Breast epithelium (tissue), 4 donors: ENCODE measurements around the gene CEP78. TPM values are rescaled to one million over a fixed set of nuclear protein-coding genes. Genes with fewer than 3 reads are reported as not detected.

Source experiments
- DNase-seq, 2 donors: peaks; one replicate each; pipeline ENCODE4 v3.0.0-alpha.2; 2019; ENCODE audit warnings: low spot score in 2 of 2
- H3K27ac ChIP-seq, 2 donors: fragments of 200-600 bp; sonication (generic) in 1 of 2; one replicate each; pipeline ENCODE4 v1.5.1; 2016 to 2019; ENCODE audit warnings: mild to moderate bottlenecking in 1 of 2
- H3K27me3 ChIP-seq, 2 donors: fragments of 200-600 bp; sonication (generic) in 1 of 2; one replicate each; pipeline versions ENCODE4 v1.5.1 to v1.6.0; 2017 to 2019; ENCODE audit warnings: control low read depth in 1 of 2, mild to moderate bottlenecking in 1 of 2
- H3K36me3 ChIP-seq: fragments of 200-600 bp; one replicate; pipeline ENCODE4 v1.5.1; 2019
- H3K4me1 ChIP-seq, 2 donors: fragments of 200-600 bp; sonication (generic); one replicate each; pipeline ENCODE4 v1.5.1; 2016 to 2019; ENCODE audit warnings: control low read depth in 1 of 2
- H3K4me3 ChIP-seq, 3 donors: fragments of 200-600 bp; sonication (generic); 1 replicate in 2 of 3; 2 replicates in 1 of 3; pipeline ENCODE4 v1.5.1; 2016 to 2019; ENCODE audit warnings: mild to moderate bottlenecking in 3 of 3, moderate library complexity in 2 of 3
- H3K9me3 ChIP-seq, 2 donors: fragments of 200-600 bp; sonication (generic) in 1 of 2; one replicate each; pipeline ENCODE4 v1.5.1; 2016 to 2019; ENCODE audit warnings: control low read depth in 1 of 2
- POLR2A ChIP-seq: fragments of 450-650 bp; IDR thresholded peaks from one replicate; pipeline ENCODE4 v1.6.1; 2016; ENCODE audit warnings: antibody characterized with exemption, mild to moderate bottlenecking, moderate library complexity
- POLR2AphosphoS5 ChIP-seq, 3 donors: sonication (generic); formaldehyde crosslinking; IDR thresholded peaks; one replicate each; pipeline ENCODE4 v1.6.1; 2017; ENCODE audit warnings: antibody characterized with exemption in 3 of 3
- intact Hi-C: fragments of 100-400 bp; cut with DNase I; formaldehyde crosslinking; loops from one replicate; pipeline ENCODE4 v1.15.1; 2023; ENCODE audit warnings: low total_unique reads
- total RNA-seq, 3 donors: library from RNA; depleted of rRNA; stranded (reverse); fragments of >200 nt; gene quantifications; one replicate each; pipeline ENCODE4 v1.1.0, GENCODE V29; 2016
- TF ChIP-seq, protein P1 (sequence below), 3 donors: fragments of 450-650 bp; IDR thresholded peaks; one replicate each; pipeline ENCODE4 v1.5.1; 2016 to 2017; ENCODE audit warnings: antibody characterized with exemption in 3 of 3, mild to moderate bottlenecking in 3 of 3, moderate library complexity in 3 of 3

Gene CEP78
- total RNA-seq, 3 donors from 2014 or later = 8.8 to 22.1 (median 16.4) TPM

DNA sequence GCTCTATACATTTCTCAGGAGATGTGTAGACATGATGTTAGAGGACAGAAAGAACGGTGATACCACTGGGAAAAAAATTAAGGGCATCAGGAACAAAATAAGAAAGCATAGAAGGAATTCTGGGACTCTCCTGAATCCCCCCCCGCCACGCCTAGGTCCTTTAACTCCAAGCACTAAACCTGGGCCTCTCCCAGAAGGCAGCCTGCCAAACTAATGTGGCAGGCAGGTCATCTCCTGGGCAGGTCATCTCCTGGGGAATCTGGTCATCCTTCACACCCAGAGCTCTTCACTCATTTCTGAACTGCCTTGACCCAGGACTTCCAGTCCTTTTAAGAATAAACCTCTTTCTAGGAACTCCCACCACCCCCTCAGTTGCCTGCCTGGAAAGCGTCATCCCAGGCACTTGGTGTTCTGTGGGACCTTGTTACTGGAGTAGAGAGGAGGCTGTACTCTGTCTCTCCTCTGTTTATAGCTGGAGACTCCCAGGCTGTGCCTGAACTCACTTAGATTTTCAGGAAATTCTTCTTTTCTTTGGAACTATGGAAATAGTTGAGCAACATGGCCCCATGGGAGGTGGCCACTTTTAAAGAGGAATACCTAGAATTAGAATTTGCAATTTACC lies 85.1 kb downstream of the CEP78 start:
- H3K36me3 ChIP-seq = no peaks in the 10 kb centered on the region

DNA sequence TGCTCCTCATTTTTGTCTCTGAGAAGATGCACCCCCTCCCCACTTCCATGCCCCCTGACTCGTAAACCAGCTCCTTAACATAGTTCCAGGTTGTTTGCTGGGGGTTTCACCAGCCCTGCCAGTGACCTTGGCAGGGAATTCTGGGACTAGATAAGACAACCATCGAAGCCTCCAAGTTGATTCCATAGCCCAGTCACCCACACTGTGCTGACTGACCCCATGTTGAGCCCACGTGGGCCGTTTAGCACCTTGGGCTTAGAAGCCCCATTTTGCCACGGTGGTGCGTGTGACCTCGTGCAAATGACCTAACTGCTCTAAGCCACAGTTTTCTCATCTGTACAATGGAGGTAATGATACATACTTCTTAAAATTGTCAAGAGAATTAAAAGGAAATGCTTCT lies 85.6 kb downstream of the CEP78 start:
- TF ChIP-seq, protein P1, sequence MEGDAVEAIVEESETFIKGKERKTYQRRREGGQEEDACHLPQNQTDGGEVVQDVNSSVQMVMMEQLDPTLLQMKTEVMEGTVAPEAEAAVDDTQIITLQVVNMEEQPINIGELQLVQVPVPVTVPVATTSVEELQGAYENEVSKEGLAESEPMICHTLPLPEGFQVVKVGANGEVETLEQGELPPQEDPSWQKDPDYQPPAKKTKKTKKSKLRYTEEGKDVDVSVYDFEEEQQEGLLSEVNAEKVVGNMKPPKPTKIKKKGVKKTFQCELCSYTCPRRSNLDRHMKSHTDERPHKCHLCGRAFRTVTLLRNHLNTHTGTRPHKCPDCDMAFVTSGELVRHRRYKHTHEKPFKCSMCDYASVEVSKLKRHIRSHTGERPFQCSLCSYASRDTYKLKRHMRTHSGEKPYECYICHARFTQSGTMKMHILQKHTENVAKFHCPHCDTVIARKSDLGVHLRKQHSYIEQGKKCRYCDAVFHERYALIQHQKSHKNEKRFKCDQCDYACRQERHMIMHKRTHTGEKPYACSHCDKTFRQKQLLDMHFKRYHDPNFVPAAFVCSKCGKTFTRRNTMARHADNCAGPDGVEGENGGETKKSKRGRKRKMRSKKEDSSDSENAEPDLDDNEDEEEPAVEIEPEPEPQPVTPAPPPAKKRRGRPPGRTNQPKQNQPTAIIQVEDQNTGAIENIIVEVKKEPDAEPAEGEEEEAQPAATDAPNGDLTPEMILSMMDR (IDR thresholded peaks at IDR 0.05) = no peak
- no peak for TF ChIP-seq POLR2A
- TF ChIP-seq POLR2AphosphoS5 (IDR thresholded peaks at IDR 0.05) = no peak
- H3K27me3 ChIP-seq = no peaks in the 10 kb centered on the region
- no peak overlapping the region for H3K4me3 ChIP-seq
- no peak for DNase-seq
- no peaks in the 10 kb centered on the region for H3K9me3 ChIP-seq
- H3K27ac ChIP-seq = no peak overlapping the region
- no peaks in the 10 kb centered on the region for H3K4me1 ChIP-seq
- H3K36me3 ChIP-seq = no peaks in the 10 kb centered on the region
- intact Hi-C loops = no loop called here

More for the DNA sequence above, 85.1 kb downstream of the CEP78 start:
- Histone ChIP-seq H3K4me3 (no peak overlapping the region), H3K4me1 (no peaks in the 10 kb centered on the region), H3K27me3 (no peaks in the 10 kb centered on the region), H3K9me3 (no peaks in the 10 kb centered on the region), H3K27ac (no peak overlapping the region)
- DNase-seq = no peak
- no peak for TF ChIP-seq POLR2AphosphoS5 (IDR thresholded peaks at IDR 0.05)
- TF ChIP-seq, protein P1 (IDR thresholded peaks at IDR 0.05) = no peak
- TF ChIP-seq POLR2A = no peak
- intact Hi-C loops = no loop called here

DNA sequence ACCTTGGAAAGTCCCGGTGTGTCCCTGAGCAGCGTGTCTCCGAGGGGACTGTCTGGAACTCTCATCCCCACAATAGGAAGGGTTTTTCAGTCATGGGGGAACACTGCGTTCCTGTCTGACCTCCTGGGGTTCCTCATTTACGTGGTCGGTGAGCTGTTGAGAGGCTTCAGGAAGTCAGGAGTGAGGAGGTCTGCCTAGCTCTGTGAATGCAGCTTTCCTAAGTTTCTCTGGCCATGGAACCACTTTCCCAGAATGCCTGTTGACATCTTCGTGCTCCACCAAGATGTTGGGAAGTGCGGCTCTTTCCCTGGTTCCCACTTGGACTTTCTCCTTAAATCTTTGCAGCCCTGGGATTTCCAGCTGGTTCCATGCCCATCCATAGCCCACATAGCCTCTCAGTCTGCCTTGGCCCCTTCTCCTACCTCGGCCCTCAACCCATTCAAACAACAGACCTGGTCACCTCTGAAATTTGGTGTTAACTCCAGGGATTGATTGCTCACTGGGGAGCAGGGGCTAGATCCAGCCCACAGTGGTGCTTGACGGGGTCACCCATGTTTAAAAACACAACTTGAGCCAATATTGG lies 88.3 kb downstream of the CEP78 start:
- H3K36me3 ChIP-seq = no peaks in the 10 kb centered on the region

DNA sequence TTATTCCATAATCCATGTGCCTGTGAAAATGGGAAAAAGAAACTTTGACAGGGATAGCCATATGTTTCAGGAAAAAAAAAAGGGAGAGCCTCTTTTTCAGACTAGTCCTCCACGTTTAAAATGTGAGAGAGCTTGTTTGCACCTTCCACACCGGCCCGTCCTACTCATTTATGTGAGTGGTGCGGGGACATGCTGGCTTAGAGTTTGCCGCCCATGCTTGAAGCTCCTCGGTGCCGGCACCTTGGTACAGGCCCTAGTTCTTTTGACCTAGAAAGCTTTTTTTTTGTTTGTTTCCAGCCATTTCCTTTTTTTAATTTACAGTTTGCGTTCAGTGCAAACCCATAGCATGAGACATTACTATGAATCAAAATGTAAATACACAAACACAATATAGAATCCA lies 88.8 kb downstream of the CEP78 start:
- no peak for DNase-seq
- no peaks in the 10 kb centered on the region for H3K9me3 ChIP-seq
- TF ChIP-seq POLR2A = no peak
- TF ChIP-seq, protein P1 (IDR thresholded peaks at IDR 0.05) = no peak

More for the DNA sequence above, 88.3 kb downstream of the CEP78 start:
- H3K4me3 ChIP-seq = no peak overlapping the region
- H3K4me1 ChIP-seq = no peaks in the 10 kb centered on the region
- H3K27me3 ChIP-seq = no peaks in the 10 kb centered on the region
- no peak for TF ChIP-seq POLR2A
- no peak for TF ChIP-seq POLR2AphosphoS5 (IDR thresholded peaks at IDR 0.05)
- TF ChIP-seq, protein P1 (IDR thresholded peaks at IDR 0.05) = no peak
- no peaks in the 10 kb centered on the region for H3K9me3 ChIP-seq
- intact Hi-C loops = no loop called here
- DNase-seq = no peak
- H3K27ac ChIP-seq = no peak overlapping the region

DNA sequence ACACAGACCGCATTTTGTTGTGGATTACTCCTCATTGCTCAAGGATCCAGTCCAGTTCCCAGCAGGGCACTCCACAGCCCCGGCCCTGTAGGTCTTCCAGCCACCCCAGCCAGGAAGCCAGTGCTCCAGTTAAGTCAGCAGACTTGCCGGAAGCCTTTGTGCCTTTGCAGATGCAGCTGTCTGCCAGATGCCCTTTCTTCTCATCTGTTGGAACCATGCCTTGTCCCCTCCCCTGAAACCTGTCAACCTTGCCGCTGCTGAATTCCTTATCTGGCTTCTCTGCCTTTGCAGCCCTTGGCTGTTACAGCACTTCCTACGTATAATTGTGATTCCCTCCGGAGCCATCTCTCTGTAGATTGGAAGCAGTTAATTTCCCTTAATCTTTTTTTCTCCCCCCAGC lies 89.5 kb downstream of the CEP78 start:
- H3K36me3 ChIP-seq = no peaks in the 10 kb centered on the region
- no peaks in the 10 kb centered on the region for H3K4me1 ChIP-seq
- intact Hi-C loops = no loop called here
- no peaks in the 10 kb centered on the region for H3K27me3 ChIP-seq
- TF ChIP-seq POLR2A = no peak
- TF ChIP-seq, protein P1 (IDR thresholded peaks at IDR 0.05) = no peak
- no peak for TF ChIP-seq POLR2AphosphoS5 (IDR thresholded peaks at IDR 0.05)
- no peak for DNase-seq
- no peak overlapping the region for H3K4me3 ChIP-seq
- no peak overlapping the region for H3K27ac ChIP-seq
- H3K9me3 ChIP-seq = no peaks in the 10 kb centered on the region

More for the DNA sequence above, 88.8 kb downstream of the CEP78 start:
- no peaks in the 10 kb centered on the region for H3K27me3 ChIP-seq
- no peaks in the 10 kb centered on the region for H3K36me3 ChIP-seq
- no peak overlapping the region for H3K27ac ChIP-seq
- intact Hi-C loops = no loop called here
- no peaks in the 10 kb centered on the region for H3K4me1 ChIP-seq
- H3K4me3 ChIP-seq = no peak overlapping the region
